Activated B cell treated with CpG ODN at 0.5 μM for 24 hours (primary cell): ENCODE data around the gene ELOVL5. TPM values are rescaled to one million over a fixed set of nuclear protein-coding genes. Genes with fewer than 3 reads are reported as not detected.
A peak's percentile ranks its signal among the peaks of the same experiment; 100 is the strongest.

Experiments
- ATAC-seq: fragments of 200-7000 bp; cut with Tn5 transposase; one replicate; pipeline ENCODE4 v1.10.0; 2021; ENCODE audit warnings: low read depth, mild to moderate bottlenecking, moderate library complexity
- CTCF ChIA-PET: fragments of 350-600 bp; sonication (Branson Sonifier 250); formaldehyde crosslinking; loops from one replicate; lab custom pipeline; 2021; ENCODE audit warnings: antibody characterized with exemption; lab: Charles Lee
- POLR2A ChIA-PET: fragments of 350-600 bp; sonication (Branson Sonifier 250); formaldehyde crosslinking; loops from one replicate; lab custom pipeline; 2021; ENCODE audit warnings: antibody characterized with exemption; lab: Charles Lee
- DNase-seq: peaks from one replicate; pipeline ENCODE4 v3.0.0; 2022
- H3K27ac Mint-ChIP-seq: one replicate; pipeline ENCODE4 v1.8.0; 2020; ENCODE audit warnings: mixed read lengths
- H3K27me3 Mint-ChIP-seq: one replicate; pipeline ENCODE4 v1.8.0; 2021; ENCODE audit warnings: mixed read lengths
- H3K36me3 Mint-ChIP-seq: one replicate; pipeline ENCODE4 v1.8.0; 2021; ENCODE audit warnings: low read depth, mixed read lengths
- H3K4me1 Mint-ChIP-seq: one replicate; pipeline ENCODE4 v1.8.0; 2021; ENCODE audit warnings: mixed read lengths
- H3K4me3 Mint-ChIP-seq: one replicate; pipeline ENCODE4 v1.8.0; 2020; ENCODE audit warnings: mild to moderate bottlenecking, mixed read lengths
- H3K9me3 Mint-ChIP-seq: one replicate; pipeline ENCODE4 v1.8.0; 2020; ENCODE audit warnings: mixed read lengths
- CTCF ChIP-seq: fragments of 200-600 bp; IDR thresholded peaks from one replicate; pipeline ENCODE4 v1.8.0; 2022; ENCODE audit warnings: antibody characterized with exemption, mild to moderate bottlenecking
- intact Hi-C: fragments of 100-400 bp; cut with micrococcal nuclease; formaldehyde crosslinking; loops from one replicate; pipeline ENCODE4 v1.15.1; 2024
- total RNA-seq: library from RNA; stranded (reverse); gene quantifications from 2 replicates; pipeline ENCODE4 v1.2.3, GENCODE V29; 2022

Gene ELOVL5
- total RNA-seq, 1 donor from 2014 or later = 127 TPM

- no peak for TF ChIP-seq CTCF
- ChIA-PET CTCF (interaction anchor here (0.8 to 2.1 kb wide), 6 partner anchors 13 to 72 kb away, joined by 3 to 8 read pairs (median 4); no protein-coding TSS in a partner anchor), POLR2A (interaction anchor here (0.6 to 2.6 kb wide), 19 partner anchors 10 to 238 kb away, joined by 3 to 21 read pairs (median 5); partner anchors contain the start of gene ELOVL5)
- Mint-ChIP-seq H3K36me3 (peaks cover 3% of the 10 kb centered on the region), H3K9me3 (no peaks in the 10 kb centered on the region), H3K4me3 (peak overlapping the region; percentile 53), H3K27me3 (no peaks in the 10 kb centered on the region), H3K4me1 (peaks cover 58% of the 10 kb centered on the region), H3K27ac (peak overlapping the region; percentile 97)
- ATAC-seq (peak; percentile 1), DNase-seq (no peak)
- intact Hi-C loops = loop anchor here (1.0 to 5.0 kb wide), 5 partner anchors 14 to 116 kb away; partner anchors contain the start of gene ELOVL5
These were observed 117.8 kb downstream of the ELOVL5 start for GRCh38 chr6:53230775-53231467.

GRCh38 chr6:53227847-53228246 is 120.9 kb downstream of the ELOVL5 start:
- DNase-seq (no peak), ATAC-seq (no peak)
- intact Hi-C loops = no loop called here
- ChIA-PET POLR2A (interaction anchor here (0.8 kb wide), 1 partner anchor 29 kb away, joined by 4 read pairs; no protein-coding TSS in a partner anchor), CTCF (interaction anchor here (1.1 to 1.7 kb wide), 2 partner anchors 55 to 66 kb away, joined by 4 read pairs; no protein-coding TSS in a partner anchor)
- Mint-ChIP-seq H3K9me3 (no peaks in the 10 kb centered on the region), H3K36me3 (no peaks in the 10 kb centered on the region), H3K27ac (no peak overlapping the region), H3K4me3 (no peak overlapping the region), H3K4me1 (peaks cover 42% of the 10 kb centered on the region), H3K27me3 (no peaks in the 10 kb centered on the region)
- no peak for TF ChIP-seq CTCF

GRCh38 chr6:53220605-53221004 is 128.1 kb downstream of the ELOVL5 start:
- Mint-ChIP-seq H3K4me3 (no peak overlapping the region), H3K27me3 (no peaks in the 10 kb centered on the region), H3K9me3 (peaks cover 3% of the 10 kb centered on the region), H3K4me1 (peaks cover 57% of the 10 kb centered on the region), H3K36me3 (peaks cover 2% of the 10 kb centered on the region), H3K27ac (peak overlapping the region; percentile 69)
- ATAC-seq (no peak), DNase-seq (no peak)
- TF ChIP-seq CTCF = no peak
- ChIA-PET POLR2A (interaction anchor here (0.6 kb wide), 1 partner anchor 25 kb away, joined by 7 read pairs; no protein-coding TSS in a partner anchor), CTCF (no interaction called here)
- intact Hi-C loops = loop anchor here (2.0 kb wide), 1 partner anchor 14 kb away; no protein-coding TSS in a partner anchor

Other genes starting within 250 kb of the ELOVL5 start
- gene GCM1, start 200.1 kb downstream of the ELOVL5 start, total RNA-seq = 0.29 and 0.34 TPM in 2 replicates
- 26.6 and 27.1 TPM in 2 replicates for gene GCLC, start 196.2 kb upstream of the ELOVL5 start, total RNA-seq